ENCODE measurements around the gene DOCK1. TPM values are rescaled to one million over a fixed set of nuclear protein-coding genes. Genes with fewer than 3 reads are reported as not detected.

DOCK1 gene
- total RNA-seq, 1 donor from 2014 or later = 72.6 TPM

DNA sequence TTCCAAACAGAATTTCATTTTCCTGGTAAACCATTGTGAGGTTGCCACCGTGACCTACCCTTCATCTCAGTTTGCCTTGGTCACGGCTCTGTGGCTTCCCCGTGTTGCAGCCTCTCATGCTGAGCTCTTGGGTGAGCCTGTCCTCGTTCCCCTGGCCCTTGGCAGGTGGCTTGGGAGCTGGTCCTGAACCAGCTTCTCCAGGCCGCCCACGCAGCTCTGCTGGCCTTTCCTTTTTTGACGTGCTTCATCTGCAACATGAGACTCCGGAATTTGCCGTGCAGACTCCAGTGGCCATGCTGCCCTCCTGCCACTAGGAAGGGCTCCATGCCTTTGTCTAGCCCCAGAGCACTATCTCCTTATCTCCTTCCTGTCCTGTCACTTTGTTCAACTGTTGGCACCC is 550.9 kb downstream of the DOCK1 start:
- no peak overlapping the region for H2AFZ ChIP-seq (replicated peaks)
- H3K4me1 Mint-ChIP-seq = no peaks in the 10 kb centered on the region
- TF ChIP-seq EZH2phosphoT487 (IDR thresholded peaks at IDR 0.05) (no peak), EZH2 (IDR thresholded peaks at IDR 0.05) (no peak)
- TF ChIP-seq, protein P1, sequence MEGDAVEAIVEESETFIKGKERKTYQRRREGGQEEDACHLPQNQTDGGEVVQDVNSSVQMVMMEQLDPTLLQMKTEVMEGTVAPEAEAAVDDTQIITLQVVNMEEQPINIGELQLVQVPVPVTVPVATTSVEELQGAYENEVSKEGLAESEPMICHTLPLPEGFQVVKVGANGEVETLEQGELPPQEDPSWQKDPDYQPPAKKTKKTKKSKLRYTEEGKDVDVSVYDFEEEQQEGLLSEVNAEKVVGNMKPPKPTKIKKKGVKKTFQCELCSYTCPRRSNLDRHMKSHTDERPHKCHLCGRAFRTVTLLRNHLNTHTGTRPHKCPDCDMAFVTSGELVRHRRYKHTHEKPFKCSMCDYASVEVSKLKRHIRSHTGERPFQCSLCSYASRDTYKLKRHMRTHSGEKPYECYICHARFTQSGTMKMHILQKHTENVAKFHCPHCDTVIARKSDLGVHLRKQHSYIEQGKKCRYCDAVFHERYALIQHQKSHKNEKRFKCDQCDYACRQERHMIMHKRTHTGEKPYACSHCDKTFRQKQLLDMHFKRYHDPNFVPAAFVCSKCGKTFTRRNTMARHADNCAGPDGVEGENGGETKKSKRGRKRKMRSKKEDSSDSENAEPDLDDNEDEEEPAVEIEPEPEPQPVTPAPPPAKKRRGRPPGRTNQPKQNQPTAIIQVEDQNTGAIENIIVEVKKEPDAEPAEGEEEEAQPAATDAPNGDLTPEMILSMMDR (IDR thresholded peaks at IDR 0.05) = no peak
- no peaks in the 10 kb centered on the region for H3K9me3 ChIP-seq (ENCODE audit: low read depth)
- no peak overlapping the region for H3K4me2 ChIP-seq
- H3K79me2 ChIP-seq (ENCODE audit: low read depth) = no peaks in the 10 kb centered on the region
- H3K36me3 ChIP-seq = no peaks in the 10 kb centered on the region
- no peaks in the 10 kb centered on the region for H3F3A ChIP-seq (ENCODE audit: low read depth)
- no peak overlapping the region for H3K4me3 Mint-ChIP-seq
- H3K4me3 ChIP-seq = no peak overlapping the region
- H3K27me3 Mint-ChIP-seq (ENCODE audit: insufficient read depth, low read depth) = no peaks in the 10 kb centered on the region
- no peak overlapping the region for H3K9ac ChIP-seq
- DNase-seq (ENCODE audit: low spot score) = no peak
- H3K27me3 ChIP-seq = no peaks in the 10 kb centered on the region
- no peaks in the 10 kb centered on the region for H3K4me1 ChIP-seq
- H3K27ac ChIP-seq = no peak overlapping the region
- peaks cover 4% of the 10 kb centered on the region for H3K9me3 Mint-ChIP-seq
- peaks cover 12% of the 10 kb centered on the region for H3K36me3 Mint-ChIP-seq
- no peaks in the 10 kb centered on the region for H4K20me1 ChIP-seq (ENCODE audit: low read depth)
- H3K27ac Mint-ChIP-seq = no peak overlapping the region

DNA sequence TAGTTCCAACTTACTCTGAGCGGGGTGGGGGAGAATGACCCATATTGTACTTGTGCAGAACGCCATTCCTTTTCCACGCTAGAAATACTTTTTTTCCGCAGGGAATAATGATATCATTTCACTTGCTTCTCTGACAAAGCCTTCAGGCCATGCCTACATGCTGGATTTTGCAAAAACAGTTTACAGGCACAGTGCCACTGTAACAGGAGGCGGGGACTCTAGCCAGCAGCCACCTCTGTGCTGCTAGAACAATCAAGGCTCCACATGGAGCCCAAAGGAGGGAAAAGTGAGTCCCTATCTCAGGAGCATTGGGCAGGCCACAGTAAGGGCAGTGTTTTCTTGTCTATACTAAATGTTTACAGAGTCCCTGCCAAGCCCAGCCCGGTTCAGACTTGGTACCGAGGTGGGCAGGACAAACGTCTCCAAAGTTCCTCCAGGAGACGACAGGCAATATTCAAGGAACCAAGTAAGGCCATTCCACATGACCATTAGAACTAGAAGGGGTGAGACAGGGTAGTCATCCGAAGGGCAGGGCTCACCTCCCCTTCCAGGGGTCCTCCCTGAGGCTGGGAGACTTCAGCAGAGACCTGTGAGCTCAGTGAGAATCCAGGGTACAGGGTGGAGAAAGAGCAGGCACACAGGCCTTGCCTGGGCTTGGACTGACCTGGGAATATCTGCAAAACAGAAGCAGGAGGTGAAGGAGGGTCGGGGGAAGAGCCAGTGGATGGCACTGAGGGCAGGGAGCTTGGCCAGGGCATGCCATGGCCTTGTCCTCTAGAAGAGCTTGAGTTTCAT is 553.0 kb downstream of the DOCK1 start:
- H3K9ac ChIP-seq = no peak overlapping the region
- TF ChIP-seq EZH2phosphoT487 (IDR thresholded peaks at IDR 0.05) = no peak
- TF ChIP-seq, protein P1 (IDR thresholded peaks at IDR 0.05) = no peak
- TF ChIP-seq EZH2 (IDR thresholded peaks at IDR 0.05) = no peak
- DNase-seq (ENCODE audit: low spot score) = no peak
- H3K79me2 ChIP-seq (ENCODE audit: low read depth) = no peaks in the 10 kb centered on the region
- H3K27ac ChIP-seq = no peak overlapping the region
- H4K20me1 ChIP-seq (ENCODE audit: low read depth) = no peaks in the 10 kb centered on the region
- no peak overlapping the region for H3K4me3 ChIP-seq
- H3K4me1 ChIP-seq = no peaks in the 10 kb centered on the region
- H3K9me3 Mint-ChIP-seq = peaks cover 4% of the 10 kb centered on the region
- H3K4me2 ChIP-seq = no peak overlapping the region
- H3K4me3 Mint-ChIP-seq = no peak overlapping the region
- H3K9me3 ChIP-seq (ENCODE audit: low read depth) = no peaks in the 10 kb centered on the region
- H3K27me3 ChIP-seq = no peaks in the 10 kb centered on the region
- peaks cover 5% of the 10 kb centered on the region for H3K36me3 Mint-ChIP-seq
- peaks cover 1% of the 10 kb centered on the region for H3K27me3 Mint-ChIP-seq (ENCODE audit: insufficient read depth, low read depth)
- no peak overlapping the region for H3K27ac Mint-ChIP-seq
- no peak overlapping the region for H2AFZ ChIP-seq (replicated peaks)
- H3K4me1 Mint-ChIP-seq = no peaks in the 10 kb centered on the region
- H3F3A ChIP-seq (ENCODE audit: low read depth) = no peaks in the 10 kb centered on the region
- H3K36me3 ChIP-seq = no peaks in the 10 kb centered on the region

DNA sequence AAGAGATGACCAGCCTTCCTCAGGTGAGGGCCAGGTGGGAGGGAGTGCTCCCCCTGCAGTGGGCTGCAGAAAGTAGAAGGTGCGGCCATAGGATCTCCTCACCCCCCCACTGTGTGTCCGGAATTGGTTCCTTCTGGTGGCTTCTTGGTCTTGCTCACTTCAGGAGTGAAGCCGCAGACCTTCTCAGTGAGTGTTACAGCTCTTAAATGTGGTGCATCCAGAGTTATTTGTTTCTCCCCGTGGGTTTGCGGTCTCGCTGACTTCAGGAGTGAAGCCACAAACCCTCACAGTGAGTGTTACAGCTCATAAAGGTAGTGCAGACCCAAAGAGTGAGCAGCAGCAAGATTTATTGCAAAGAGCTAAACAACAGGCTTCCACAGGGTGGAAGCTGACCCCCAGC is 553.6 kb downstream of the DOCK1 start:
- Mint-ChIP-seq H3K36me3 (peaks cover 5% of the 10 kb centered on the region), H3K27ac (no peak overlapping the region)

More for the DNA sequence above, 553.6 kb downstream of the DOCK1 start:
- Mint-ChIP-seq H3K27me3 (ENCODE audit: insufficient read depth, low read depth) (peaks cover 3% of the 10 kb centered on the region), H3K4me1 (no peaks in the 10 kb centered on the region), H3K4me3 (no peak overlapping the region), H3K9me3 (peaks cover 4% of the 10 kb centered on the region)
- Histone ChIP-seq H4K20me1 (ENCODE audit: low read depth) (no peaks in the 10 kb centered on the region), H3F3A (ENCODE audit: low read depth) (no peaks in the 10 kb centered on the region), H3K27me3 (no peaks in the 10 kb centered on the region), H2AFZ (replicated peaks) (no peak overlapping the region), H3K36me3 (no peaks in the 10 kb centered on the region), H3K27ac (no peak overlapping the region), H3K9me3 (ENCODE audit: low read depth) (no peaks in the 10 kb centered on the region), H3K4me2 (no peak overlapping the region), H3K79me2 (ENCODE audit: low read depth) (no peaks in the 10 kb centered on the region), H3K4me3 (no peak overlapping the region), H3K4me1 (no peaks in the 10 kb centered on the region), H3K9ac (no peak overlapping the region)
- TF ChIP-seq, protein P1 (IDR thresholded peaks at IDR 0.05) = no peak
- TF ChIP-seq EZH2 (IDR thresholded peaks at IDR 0.05) (no peak), EZH2phosphoT487 (IDR thresholded peaks at IDR 0.05) (no peak)
- no peak for DNase-seq (ENCODE audit: low spot score)
